Hepatic stellate cell (primary cell): Measurements from ENCODE around the gene THSD7A.
"Not testable (repeated sequence)": the region's sequence is repeated elsewhere in the genome, so short reads cannot be mapped to it uniquely, and the experiment has no call there.

Experiments used
- DNase-seq: peaks from one replicate; pipeline ENCODE4 v3.0.0; 2011; ENCODE audit warnings: low spot score

Gene THSD7A

GRCh38 chr7:11458736-11459483 is 373.1 kb downstream of the THSD7A start:
- no peak for DNase-seq

- DNase-seq, result no peak
These were observed 374.6 kb downstream of the THSD7A start for GRCh38 chr7:11457419-11457818.

GRCh38 chr7:11456574-11456973 is 375.4 kb downstream of the THSD7A start:
- DNase-seq, result no peak

- DNase-seq, result no peak
These were observed 379.5 kb downstream of the THSD7A start for GRCh38 chr7:11452476-11452875.

GRCh38 chr7:11450281-11450680 is 381.7 kb downstream of the THSD7A start:
- DNase-seq, result no peak

- no peak for DNase-seq
These were observed 382.7 kb downstream of the THSD7A start for GRCh38 chr7:11449316-11449715.

- DNase-seq, result no peak
These were observed 383.7 kb downstream of the THSD7A start for GRCh38 chr7:11448323-11448722.

GRCh38 chr7:11447106-11447505 is 384.9 kb downstream of the THSD7A start:
- no peak for DNase-seq

- not testable (repeated sequence) for DNase-seq
These were observed 388.1 kb downstream of the THSD7A start for GRCh38 chr7:11443934-11444333.

GRCh38 chr7:11437994-11438393 is 394.0 kb downstream of the THSD7A start:
- no peak for DNase-seq

GRCh38 chr7:11436773-11437524 is 395.0 kb downstream of the THSD7A start:
- DNase-seq, result no peak

- DNase-seq, result no peak
These were observed 395.7 kb downstream of the THSD7A start for GRCh38 chr7:11436316-11436715.

- DNase-seq, result no peak
These were observed 397.6 kb downstream of the THSD7A start for GRCh38 chr7:11434366-11434765.

GRCh38 chr7:11430841-11431240 is 401.2 kb downstream of the THSD7A start:
- no peak for DNase-seq

- no peak for DNase-seq
These were observed 401.9 kb downstream of the THSD7A start for GRCh38 chr7:11430112-11430511.

- DNase-seq, result no peak
These were observed 403.0 kb downstream of the THSD7A start for GRCh38 chr7:11428877-11429581.

GRCh38 chr7:11427686-11428273 is 404.2 kb downstream of the THSD7A start:
- DNase-seq, result peak; percentile 22

- no peak for DNase-seq
These were observed 408.0 kb downstream of the THSD7A start for GRCh38 chr7:11424006-11424405.

- DNase-seq, result no peak
These were observed 411.9 kb downstream of the THSD7A start for GRCh38 chr7:11420049-11420448.

- no peak for DNase-seq
These were observed 415.1 kb downstream of the THSD7A start for GRCh38 chr7:11416641-11417458.

- no peak for DNase-seq
These were observed 416.9 kb downstream of the THSD7A start for GRCh38 chr7:11415101-11415500.

- DNase-seq, result no peak
These were observed 418.1 kb downstream of the THSD7A start for GRCh38 chr7:11413901-11414300.
